HL-60/S4 treated with retinoic acid at 250 ng/mL for 4 days and 3 days (cell line): ENCODE results near the gene VPS26C.

Source experiments
- in situ Hi-C: fragments of 300-500 bp; cut with MboI; formaldehyde crosslinking; loops from 2 replicates; pipeline ENCODE4 v1.7.0; 2022; ENCODE audit warnings: low sequenced_read_pairs

Gene VPS26C

GRCh38 chr21:37266515-37267221 lies 466 bp downstream of the VPS26C start:
- in situ Hi-C loops = no loop called here

GRCh38 chr21:37264808-37265207 lies 2.3 kb downstream of the VPS26C start:
- in situ Hi-C loops = no loop called here

GRCh38 chr21:37263827-37264600 lies 3.1 kb downstream of the VPS26C start:
- in situ Hi-C loops = no loop called here

GRCh38 chr21:37259426-37259825 lies 7.7 kb downstream of the VPS26C start:
- in situ Hi-C loops = no loop called here

- in situ Hi-C loops = no loop called here
These were observed 8.9 kb downstream of the VPS26C start for GRCh38 chr21:37257967-37258877.

GRCh38 chr21:37257511-37257966 lies 9.6 kb downstream of the VPS26C start:
- in situ Hi-C loops = no loop called here

- in situ Hi-C loops = no loop called here
These were observed 13.1 kb downstream of the VPS26C start for GRCh38 chr21:37253991-37254390.

GRCh38 chr21:37251294-37251634 lies 15.9 kb downstream of the VPS26C start:
- in situ Hi-C loops = no loop called here

- in situ Hi-C loops = no loop called here
These were observed 17.8 kb downstream of the VPS26C start for GRCh38 chr21:37249112-37249904.

GRCh38 chr21:37248298-37248697 lies 18.8 kb downstream of the VPS26C start:
- in situ Hi-C loops = no loop called here

- in situ Hi-C loops = no loop called here
These were observed 22.0 kb downstream of the VPS26C start for GRCh38 chr21:37245151-37245550.

GRCh38 chr21:37244501-37245095 lies 22.5 kb downstream of the VPS26C start:
- in situ Hi-C loops = no loop called here

GRCh38 chr21:37243961-37244360 lies 23.2 kb downstream of the VPS26C start:
- in situ Hi-C loops = no loop called here

- in situ Hi-C loops = no loop called here
These were observed 25.7 kb downstream of the VPS26C start for GRCh38 chr21:37241426-37241825.

- in situ Hi-C loops = no loop called here
These were observed 26.2 kb downstream of the VPS26C start for GRCh38 chr21:37240978-37241377.

GRCh38 chr21:37237764-37238163 lies 29.4 kb downstream of the VPS26C start:
- in situ Hi-C loops = no loop called here

GRCh38 chr21:37237346-37237745 lies 29.8 kb downstream of the VPS26C start:
- in situ Hi-C loops = no loop called here

GRCh38 chr21:37233551-37234146 lies 33.5 kb downstream of the VPS26C start:
- in situ Hi-C loops = no loop called here

GRCh38 chr21:37232274-37233018 lies 34.7 kb downstream of the VPS26C start:
- in situ Hi-C loops = no loop called here
